Measurements from ENCODE around the gene TNFRSF13B. TPM values are rescaled to one million over a fixed set of nuclear protein-coding genes. Genes with fewer than 3 reads are reported as not detected.
"Not testable (repeated sequence)": the region's sequence is repeated elsewhere in the genome, so short reads cannot be mapped to it uniquely, and the experiment has no call there.

The TNFRSF13B gene
- total RNA-seq, 2 donors from 2014 or later: 0.97 to 1.6 TPM

GRCh38 chr17:17001076-17001777, 29.3 kb upstream of the TNFRSF13B start:
- WGBS, 2 experiments (ENCODE audit: insufficient coverage in 1 of 2, insufficient read length in 1 of 2): 82 to 90% methylated on average over 6 to 9 of the region's 9 CpGs
- peaks cover 5% of the 10 kb centered on the region for H3K4me1 ChIP-seq (ENCODE audit: control insufficient read depth, insufficient read depth, low read length)

GRCh38 chr17:16999931-17000625, 28.2 kb upstream of the TNFRSF13B start:
- Mint-ChIP-seq H3K36me3 (ENCODE audit: low read depth) (no peaks in the 10 kb centered on the region), H3K27ac (no peak overlapping the region), H3K4me3 (no peak overlapping the region), H3K9me3 (no peaks in the 10 kb centered on the region), H3K4me1 (peaks cover 10% of the 10 kb centered on the region), H3K27me3 (ENCODE audit: insufficient read depth) (no peaks in the 10 kb centered on the region)
- no peak for DNase-seq
- Histone ChIP-seq H3K4me1 (ENCODE audit: control insufficient read depth, insufficient read depth, low read length) (peaks cover 5% of the 10 kb centered on the region), H3K4me3 (ENCODE audit: low read length) (no peak overlapping the region), H3K9ac (ENCODE audit: extremely low read depth, low read length, poor library complexity, severe bottlenecking) (no peak overlapping the region), H3K36me3 (ENCODE audit: control insufficient read depth, insufficient read depth, low read length) (no peaks in the 10 kb centered on the region), H3K27me3 (ENCODE audit: control insufficient read depth, insufficient read depth, low read length, poor library complexity, severe bottlenecking) (no peaks in the 10 kb centered on the region), H3K9me3 (ENCODE audit: control insufficient read depth, low read length) (no peaks in the 10 kb centered on the region), H3K27ac (ENCODE audit: low read depth, low read length) (no peak overlapping the region)
- 86 to 100% methylated on average over 4 to 7 of the region's 7 CpGs for WGBS, 2 experiments (ENCODE audit: insufficient coverage in 1 of 2, insufficient read length in 1 of 2)
- TF ChIP-seq, protein P1, sequence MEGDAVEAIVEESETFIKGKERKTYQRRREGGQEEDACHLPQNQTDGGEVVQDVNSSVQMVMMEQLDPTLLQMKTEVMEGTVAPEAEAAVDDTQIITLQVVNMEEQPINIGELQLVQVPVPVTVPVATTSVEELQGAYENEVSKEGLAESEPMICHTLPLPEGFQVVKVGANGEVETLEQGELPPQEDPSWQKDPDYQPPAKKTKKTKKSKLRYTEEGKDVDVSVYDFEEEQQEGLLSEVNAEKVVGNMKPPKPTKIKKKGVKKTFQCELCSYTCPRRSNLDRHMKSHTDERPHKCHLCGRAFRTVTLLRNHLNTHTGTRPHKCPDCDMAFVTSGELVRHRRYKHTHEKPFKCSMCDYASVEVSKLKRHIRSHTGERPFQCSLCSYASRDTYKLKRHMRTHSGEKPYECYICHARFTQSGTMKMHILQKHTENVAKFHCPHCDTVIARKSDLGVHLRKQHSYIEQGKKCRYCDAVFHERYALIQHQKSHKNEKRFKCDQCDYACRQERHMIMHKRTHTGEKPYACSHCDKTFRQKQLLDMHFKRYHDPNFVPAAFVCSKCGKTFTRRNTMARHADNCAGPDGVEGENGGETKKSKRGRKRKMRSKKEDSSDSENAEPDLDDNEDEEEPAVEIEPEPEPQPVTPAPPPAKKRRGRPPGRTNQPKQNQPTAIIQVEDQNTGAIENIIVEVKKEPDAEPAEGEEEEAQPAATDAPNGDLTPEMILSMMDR (conservative IDR thresholded peaks at IDR 0.05): no peak

More at GRCh38 chr17:17001076-17001777, 29.3 kb upstream of the TNFRSF13B start:
- H3K9ac ChIP-seq (ENCODE audit: extremely low read depth, low read length, poor library complexity, severe bottlenecking): no peak overlapping the region
- no peaks in the 10 kb centered on the region for H3K36me3 Mint-ChIP-seq (ENCODE audit: low read depth)
- H3K9me3 ChIP-seq (ENCODE audit: control insufficient read depth, low read length): no peaks in the 10 kb centered on the region
- H3K4me1 Mint-ChIP-seq: peaks cover 12% of the 10 kb centered on the region
- TF ChIP-seq, protein P1 (conservative IDR thresholded peaks at IDR 0.05): no peak
- no peak for DNase-seq
- H3K9me3 Mint-ChIP-seq: no peaks in the 10 kb centered on the region
- no peaks in the 10 kb centered on the region for H3K27me3 Mint-ChIP-seq (ENCODE audit: insufficient read depth)
- no peak overlapping the region for H3K4me3 Mint-ChIP-seq
- H3K27ac ChIP-seq (ENCODE audit: low read depth, low read length): no peak overlapping the region
- no peak overlapping the region for H3K27ac Mint-ChIP-seq
- no peaks in the 10 kb centered on the region for H3K27me3 ChIP-seq (ENCODE audit: control insufficient read depth, insufficient read depth, low read length, poor library complexity, severe bottlenecking)
- no peaks in the 10 kb centered on the region for H3K36me3 ChIP-seq (ENCODE audit: control insufficient read depth, insufficient read depth, low read length)
- H3K4me3 ChIP-seq (ENCODE audit: low read length): no peak overlapping the region

DNA sequence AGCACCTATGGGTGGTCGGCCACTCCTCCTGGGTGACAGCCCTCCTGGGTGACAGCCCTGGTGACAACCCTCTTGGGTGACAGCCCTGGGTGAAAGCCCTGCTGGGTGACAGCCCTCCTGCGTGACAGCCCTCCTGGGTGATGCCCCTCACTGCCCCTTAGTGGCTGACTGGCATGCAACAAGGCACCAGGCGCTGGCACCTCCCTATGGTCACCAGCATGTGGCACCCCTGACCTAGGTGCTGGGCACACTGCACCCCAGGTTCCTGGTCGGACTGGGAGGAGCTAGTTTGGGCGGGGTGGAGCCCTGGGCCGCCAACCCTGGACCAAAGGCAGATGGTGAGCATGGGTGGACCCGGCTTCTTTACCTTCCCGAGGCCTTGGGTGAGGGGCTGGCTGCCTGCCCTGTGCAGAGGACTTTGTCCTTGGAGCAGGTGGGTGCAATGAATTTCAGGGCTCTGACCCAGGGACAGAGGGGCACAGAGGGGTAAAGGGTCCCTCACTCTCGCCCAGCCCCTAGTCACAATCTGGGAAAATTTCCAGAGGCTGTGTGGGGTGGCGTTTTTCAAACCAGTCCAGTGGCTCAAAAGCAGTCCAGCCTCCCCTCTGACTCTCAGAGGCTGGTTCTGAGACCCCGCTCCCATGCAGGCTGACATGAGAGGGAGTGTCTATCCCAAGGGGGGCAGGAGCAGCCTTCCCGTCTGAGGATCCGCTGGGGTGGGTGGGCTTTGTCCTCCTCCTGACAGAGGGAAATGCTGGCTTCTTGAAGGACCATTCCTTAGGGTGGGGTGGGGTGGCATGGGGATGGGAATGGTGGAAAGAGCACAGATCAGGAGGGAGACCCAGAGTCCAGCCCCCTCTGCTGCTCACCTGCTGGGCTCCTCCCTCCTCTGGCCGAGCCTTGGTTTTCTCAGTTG, 25.9 kb upstream of the TNFRSF13B start:
- no peak overlapping the region for H3K9ac ChIP-seq (ENCODE audit: extremely low read depth, low read length, poor library complexity, severe bottlenecking)
- no peak overlapping the region for H3K4me3 ChIP-seq (ENCODE audit: low read length)
- H3K9me3 ChIP-seq (ENCODE audit: control insufficient read depth, low read length): no peaks in the 10 kb centered on the region
- Mint-ChIP-seq H3K36me3 (ENCODE audit: low read depth) (no peaks in the 10 kb centered on the region), H3K4me3 (no peak overlapping the region), H3K27me3 (ENCODE audit: insufficient read depth) (no peaks in the 10 kb centered on the region), H3K4me1 (no peaks in the 10 kb centered on the region), H3K27ac (no peak overlapping the region), H3K9me3 (peaks cover 2% of the 10 kb centered on the region)
- no peaks in the 10 kb centered on the region for H3K27me3 ChIP-seq (ENCODE audit: control insufficient read depth, insufficient read depth, low read length, poor library complexity, severe bottlenecking)
- no peak overlapping the region for H3K27ac ChIP-seq (ENCODE audit: low read depth, low read length)
- TF ChIP-seq, protein P1 (conservative IDR thresholded peaks at IDR 0.05): no peak
- 89 to 100% methylated on average over 3 to 14 of the region's 14 CpGs for WGBS, 2 experiments (ENCODE audit: insufficient coverage in 1 of 2, insufficient read length in 1 of 2)
- H3K36me3 ChIP-seq (ENCODE audit: control insufficient read depth, insufficient read depth, low read length): no peaks in the 10 kb centered on the region
- no peak for DNase-seq
- no peaks in the 10 kb centered on the region for H3K4me1 ChIP-seq (ENCODE audit: control insufficient read depth, insufficient read depth, low read length)

DNA sequence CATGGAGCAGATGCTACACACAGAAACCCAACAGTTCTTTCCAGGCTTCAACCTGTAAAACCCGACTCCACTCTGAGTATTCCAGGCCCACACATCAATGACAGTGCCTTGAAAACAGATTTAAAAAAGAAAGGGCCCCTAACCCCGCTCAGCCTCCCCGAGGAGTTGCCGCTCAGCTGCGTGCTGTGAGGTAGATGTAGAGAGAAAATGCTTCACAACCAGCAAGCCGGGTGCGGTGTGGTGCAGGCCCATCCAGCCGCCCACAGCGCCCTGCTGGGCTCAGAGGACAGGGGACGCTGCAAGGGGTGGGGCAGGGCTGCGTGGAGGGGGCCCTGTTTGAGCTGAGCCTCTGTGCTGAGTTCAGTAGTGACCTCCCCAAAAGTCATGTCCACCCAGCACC, 24.8 kb upstream of the TNFRSF13B start:
- H3K9ac ChIP-seq (ENCODE audit: extremely low read depth, low read length, poor library complexity, severe bottlenecking); H3K4me1 ChIP-seq (ENCODE audit: control insufficient read depth, insufficient read depth, low read length); H3K27me3 ChIP-seq (ENCODE audit: control insufficient read depth, insufficient read depth, low read length, poor library complexity, severe bottlenecking); H3K27ac ChIP-seq (ENCODE audit: low read depth, low read length); H3K9me3 Mint-ChIP-seq; H3K4me3 Mint-ChIP-seq; H3K4me1 Mint-ChIP-seq; H3K27me3 Mint-ChIP-seq (ENCODE audit: insufficient read depth); DNase-seq; H3K9me3 ChIP-seq (ENCODE audit: control insufficient read depth, low read length); H3K4me3 ChIP-seq (ENCODE audit: low read length); H3K36me3 ChIP-seq (ENCODE audit: control insufficient read depth, insufficient read depth, low read length); H3K36me3 Mint-ChIP-seq (ENCODE audit: low read depth); H3K27ac Mint-ChIP-seq: not testable (repeated sequence)
- WGBS, 2 experiments (ENCODE audit: insufficient coverage in 1 of 2, insufficient read length in 1 of 2): 80 to 100% methylated on average over 3 to 10 of the region's 11 CpGs

Measured in endodermal cell (in vitro differentiated cells).